GM12878 (cell line): ENCODE data around the gene MUSK. TPM values are rescaled to one million over a fixed set of nuclear protein-coding genes. Genes with fewer than 3 reads are reported as not detected.

Experiments
- ATAC-seq: fragments of 200-7000 bp; cut with Tn5 transposase; 3 replicates; pipeline ENCODE4 v1.9.1; 2020; ENCODE audit warnings: mild to moderate bottlenecking, moderate library complexity
- BruUV-seq: library from RNA; stranded (reverse); fragments of 400-500 nt; replicated peaks from 2 replicates; lab custom pipeline; 2021; lab: Mats Ljungman, UMichigan
- CTCF ChIA-PET: fragments of 300-600 bp; sonication (Branson Sonifier 250); formaldehyde crosslinking; extraction: SDS; loops from one replicate; lab custom pipeline; 2021; ENCODE audit warnings: inconsistent platforms; lab: Yijun Ruan, JAX
- POLR2A ChIA-PET: fragments of 350-600 bp; formaldehyde crosslinking; extraction: SDS; loops from one replicate; lab custom pipeline; 2021; ENCODE audit warnings: inconsistent platforms; lab: Charles Lee
- RAD21 ChIA-PET: fragments of 300-600 bp; sonication (Branson Sonifier 250); formaldehyde crosslinking; loops from one replicate; lab custom pipeline; 2023; ENCODE audit warnings: antibody characterized with exemption; ENCODE audit not compliant: unreplicated experiment; lab: Charles Lee
- SMC1A ChIA-PET: fragments of 300-600 bp; sonication (Branson Sonifier 250); formaldehyde crosslinking; loops from one replicate; lab custom pipeline; 2023; ENCODE audit not compliant: unreplicated experiment, uncharacterized antibody; lab: Charles Lee
- DNase-seq: peaks from one replicate; pipeline ENCODE4 v3.0.0-alpha.2; 2011; ENCODE audit warnings: low read depth, low spot score
- FAIRE-seq: peaks from 3 replicates; lab custom pipeline; 2011; peaks lifted over from hg19 to GRCh38; lab: Jason Lieb, UNC
- H2AFZ ChIP-seq: 2 replicates; pipeline ENCODE4 v1.6.0; 2011; ENCODE audit warnings: low read depth, low read length, control low read depth; ENCODE audit not compliant: control insufficient read depth
- H3K27ac ChIP-seq: 2 replicates; pipeline ENCODE4 v1.5.1; 2011; ENCODE audit warnings: control low read depth; ENCODE audit not compliant: control insufficient read depth, insufficient read depth
- H3K27me3 ChIP-seq, 2 experiments: replicated peaks in 1 of 2; 2 replicates each; pipeline versions ENCODE4 v1.6.0 to v1.6.1; 2011; ENCODE audit warnings: low read length in 1 of 2; ENCODE audit not compliant: control insufficient read depth in 2 of 2, insufficient read depth in 2 of 2
- H3K36me3 ChIP-seq, 2 experiments: 2 replicates each; pipeline ENCODE4 v1.5.1; 2011; ENCODE audit warnings: low read length in 1 of 2; ENCODE audit not compliant: control insufficient read depth in 2 of 2, insufficient read depth in 2 of 2
- H3K4me1 ChIP-seq: 2 replicates; pipeline ENCODE4 v1.6.1; 2011; ENCODE audit warnings: mild to moderate bottlenecking, low read length, moderate library complexity, mixed read lengths; ENCODE audit not compliant: control insufficient read depth, insufficient read depth
- H3K4me2 ChIP-seq: 2 replicates; pipeline ENCODE4 v1.6.0; 2011; ENCODE audit warnings: control low read depth; ENCODE audit not compliant: control insufficient read depth, insufficient read depth
- H3K4me3 ChIP-seq: fragments of 200-600 bp; sonication (generic); 2 replicates; pipeline ENCODE4 v1.5.1; 2016
- H3K79me2 ChIP-seq: 2 replicates; pipeline ENCODE4 v1.6.0; 2011; ENCODE audit warnings: low read length; ENCODE audit not compliant: control insufficient read depth, insufficient read depth
- H3K9ac ChIP-seq: 2 replicates; pipeline ENCODE4 v1.8.0; 2011; ENCODE audit warnings: low read length, control low read depth, mixed read lengths; ENCODE audit not compliant: control insufficient read depth, insufficient read depth
- H3K9me3 ChIP-seq: replicated peaks from 3 replicates; pipeline ENCODE4 v1.5.1; 2011; ENCODE audit warnings: mild to moderate bottlenecking, low read length; ENCODE audit not compliant: control insufficient read depth, insufficient read depth
- H4K20me1 ChIP-seq: 2 replicates; pipeline ENCODE4 v1.6.0; 2011; ENCODE audit not compliant: control insufficient read depth, insufficient read depth
- POU2F2 ChIP-seq: IDR thresholded peaks from 3 replicates; pipeline ENCODE4 v1.6.1; 2011; ENCODE audit warnings: low read depth, mild to moderate bottlenecking, low read length, borderline replicate concordance
- RB1 ChIP-seq: fragments of 450-650 bp; formaldehyde crosslinking; IDR thresholded peaks from 2 replicates; pipeline ENCODE4 v1.6.1; 2017; ENCODE audit warnings: mild to moderate bottlenecking, borderline replicate concordance
- SIX5 ChIP-seq: IDR thresholded peaks from 2 replicates; pipeline ENCODE4 v1.6.1; 2011; ENCODE audit warnings: mild to moderate bottlenecking, low read depth, low read length, moderate library complexity; ENCODE audit not compliant: severe bottlenecking
- WGBS: methylation state at CpG from one replicate; pipeline ENCODE4 v1.1.6; 2016; ENCODE audit warnings: low lambda C conversion rate; ENCODE audit not compliant: insufficient replicate concordance, insufficient coverage; ENCODE audit errors: missing lambda C conversion rate; 5-methylcytosine and 5-hydroxymethylcytosine counted together
- in situ Hi-C: fragments of 300-500 bp; cut with MboI; formaldehyde crosslinking; loops from 9 replicates; pipeline ENCODE4 v1.14.3; 2018; ENCODE audit warnings: mixed read lengths
- intact Hi-C: fragments of 100-400 bp; cut with micrococcal nuclease; formaldehyde crosslinking; loops from one replicate; pipeline ENCODE4 v1.14.2; 2022; ENCODE audit not compliant: unreplicated experiment
- polyA plus RNA-seq, 11 experiments: library from polyadenylated mRNA; depleted of rRNA in 4 of 11; unstranded in 6 of 11; stranded (reverse) in 5 of 11; fragments of >200 nt; fragmentation: Nextera tagmentation in 4 of 11; fragmentation: Illumina TruSeq in 1 of 11; extraction: Ambion mirVana in 4 of 11; extraction: Trizol in 1 of 11; gene quantifications; 1 replicate in 1 of 11; 2 replicates in 10 of 11; pipeline versions ENCODE4 v1.2.1 to v1.2.3, GENCODE V29; 2011 to 2016; ENCODE audit warnings: inconsistent platforms in 2 of 11, missing spikeins in 2 of 11, low read depth in 1 of 11
- total RNA-seq, 4 experiments: library from RNA; depleted of rRNA in 3 of 4; stranded (reverse); fragments of >200 nt in 3 of 4; fragmentation: Illumina TruSeq in 1 of 4; extraction: Trizol in 1 of 4; gene quantifications; 2 replicates each; pipeline versions ENCODE4 v1.2.1 to v1.2.3, GENCODE V29; 2013 to 2021
- TF ChIP-seq, protein P1 (sequence below): fragments of 450-650 bp; IDR thresholded peaks from 2 replicates; pipeline ENCODE4 v1.6.1; 2017; ENCODE audit warnings: mild to moderate bottlenecking, moderate library complexity
- TF ChIP-seq, protein P2 (sequence below): fragments of 150-350 bp; IDR thresholded peaks from 2 replicates; pipeline ENCODE4 v1.6.1; 2014; ENCODE audit warnings: mild to moderate bottlenecking, low read depth, low read length

MUSK gene
- total and polyA plus RNA-seq, 10 of the 15 experiments (the other 5 are each of a cell fraction or from before 2014, with no cell fraction given), result 0.04 to 0.19 (median 0.10) TPM; not detected in 5

DNA sequence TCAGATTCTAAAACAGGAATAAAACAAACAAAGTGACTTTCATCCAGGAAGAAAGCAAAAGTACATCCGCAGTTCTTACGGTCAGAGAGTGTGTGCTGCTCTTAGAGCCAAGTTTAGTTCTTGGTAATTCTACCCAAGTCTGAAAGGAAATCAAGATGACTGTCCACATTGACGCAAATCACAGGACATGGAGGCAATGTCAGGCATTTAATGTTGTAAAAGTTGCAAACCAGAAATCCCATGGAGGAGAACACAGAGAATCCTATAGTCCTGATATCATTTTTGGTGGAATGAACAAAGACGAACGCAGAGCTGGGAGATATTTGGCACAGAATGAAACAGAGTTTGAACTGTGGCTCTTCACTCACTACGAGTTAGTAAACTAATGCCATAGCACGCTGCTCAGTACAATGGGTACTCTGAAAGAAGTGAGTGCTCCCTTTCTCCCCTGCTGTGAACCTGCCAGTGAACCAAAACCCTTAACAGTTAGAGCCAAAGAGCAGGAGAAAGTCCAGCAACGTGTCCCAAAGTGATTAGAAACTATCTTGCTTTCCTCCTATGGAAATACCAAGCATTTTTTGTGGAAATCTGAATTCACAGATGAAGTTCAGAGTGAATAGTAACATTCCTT lies 74.3 kb downstream of the MUSK start (continued):
- TF ChIP-seq POU2F2, result no peak
- TF ChIP-seq, protein P1, sequence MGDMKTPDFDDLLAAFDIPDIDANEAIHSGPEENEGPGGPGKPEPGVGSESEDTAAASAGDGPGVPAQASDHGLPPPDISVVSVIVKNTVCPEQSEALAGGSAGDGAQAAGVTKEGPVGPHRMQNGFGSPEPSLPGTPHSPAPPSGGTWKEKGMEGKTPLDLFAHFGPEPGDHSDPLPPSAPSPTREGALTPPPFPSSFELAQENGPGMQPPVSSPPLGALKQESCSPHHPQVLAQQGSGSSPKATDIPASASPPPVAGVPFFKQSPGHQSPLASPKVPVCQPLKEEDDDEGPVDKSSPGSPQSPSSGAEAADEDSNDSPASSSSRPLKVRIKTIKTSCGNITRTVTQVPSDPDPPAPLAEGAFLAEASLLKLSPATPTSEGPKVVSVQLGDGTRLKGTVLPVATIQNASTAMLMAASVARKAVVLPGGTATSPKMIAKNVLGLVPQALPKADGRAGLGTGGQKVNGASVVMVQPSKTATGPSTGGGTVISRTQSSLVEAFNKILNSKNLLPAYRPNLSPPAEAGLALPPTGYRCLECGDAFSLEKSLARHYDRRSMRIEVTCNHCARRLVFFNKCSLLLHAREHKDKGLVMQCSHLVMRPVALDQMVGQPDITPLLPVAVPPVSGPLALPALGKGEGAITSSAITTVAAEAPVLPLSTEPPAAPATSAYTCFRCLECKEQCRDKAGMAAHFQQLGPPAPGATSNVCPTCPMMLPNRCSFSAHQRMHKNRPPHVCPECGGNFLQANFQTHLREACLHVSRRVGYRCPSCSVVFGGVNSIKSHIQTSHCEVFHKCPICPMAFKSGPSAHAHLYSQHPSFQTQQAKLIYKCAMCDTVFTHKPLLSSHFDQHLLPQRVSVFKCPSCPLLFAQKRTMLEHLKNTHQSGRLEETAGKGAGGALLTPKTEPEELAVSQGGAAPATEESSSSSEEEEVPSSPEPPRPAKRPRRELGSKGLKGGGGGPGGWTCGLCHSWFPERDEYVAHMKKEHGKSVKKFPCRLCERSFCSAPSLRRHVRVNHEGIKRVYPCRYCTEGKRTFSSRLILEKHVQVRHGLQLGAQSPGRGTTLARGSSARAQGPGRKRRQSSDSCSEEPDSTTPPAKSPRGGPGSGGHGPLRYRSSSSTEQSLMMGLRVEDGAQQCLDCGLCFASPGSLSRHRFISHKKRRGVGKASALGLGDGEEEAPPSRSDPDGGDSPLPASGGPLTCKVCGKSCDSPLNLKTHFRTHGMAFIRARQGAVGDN, result no peak
- TF ChIP-seq SIX5, result no peak

DNA sequence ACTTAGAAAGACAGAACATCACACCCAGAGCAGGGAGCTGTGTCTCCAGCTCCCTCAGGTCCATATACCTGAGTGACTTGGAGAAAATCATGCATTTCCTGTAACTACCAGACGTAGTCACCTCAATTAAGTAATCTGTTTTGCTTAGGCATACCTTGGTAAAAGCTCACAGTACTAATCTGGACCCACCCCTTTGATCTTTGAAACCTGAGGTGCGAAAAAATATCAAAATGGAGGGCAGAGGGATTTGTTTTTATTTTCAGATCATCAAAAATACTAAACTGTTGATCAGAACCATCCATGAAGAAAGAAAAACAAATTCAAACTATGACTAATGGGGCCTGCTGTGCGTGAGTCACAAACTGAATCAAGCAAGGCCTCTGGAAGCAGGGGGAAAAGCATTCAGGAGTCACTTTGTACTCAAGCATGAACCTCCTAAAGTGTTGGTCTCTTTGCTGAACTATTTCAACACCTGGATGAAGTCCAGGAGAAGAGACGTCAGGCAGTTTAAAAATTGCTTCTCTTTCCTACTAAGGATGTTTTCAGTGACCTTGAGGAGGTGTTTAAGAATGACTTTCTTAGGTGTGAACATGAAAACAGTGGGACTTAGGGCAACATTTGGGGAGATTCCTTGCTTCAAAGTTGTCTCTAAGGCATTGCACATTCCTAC lies 76.3 kb downstream of the MUSK start:
- no TSS peak for BruUV-seq
- TF ChIP-seq, protein P2, sequence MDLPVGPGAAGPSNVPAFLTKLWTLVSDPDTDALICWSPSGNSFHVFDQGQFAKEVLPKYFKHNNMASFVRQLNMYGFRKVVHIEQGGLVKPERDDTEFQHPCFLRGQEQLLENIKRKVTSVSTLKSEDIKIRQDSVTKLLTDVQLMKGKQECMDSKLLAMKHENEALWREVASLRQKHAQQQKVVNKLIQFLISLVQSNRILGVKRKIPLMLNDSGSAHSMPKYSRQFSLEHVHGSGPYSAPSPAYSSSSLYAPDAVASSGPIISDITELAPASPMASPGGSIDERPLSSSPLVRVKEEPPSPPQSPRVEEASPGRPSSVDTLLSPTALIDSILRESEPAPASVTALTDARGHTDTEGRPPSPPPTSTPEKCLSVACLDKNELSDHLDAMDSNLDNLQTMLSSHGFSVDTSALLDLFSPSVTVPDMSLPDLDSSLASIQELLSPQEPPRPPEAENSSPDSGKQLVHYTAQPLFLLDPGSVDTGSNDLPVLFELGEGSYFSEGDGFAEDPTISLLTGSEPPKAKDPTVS, result no peak
- no peak for TF ChIP-seq RB1
- 24% methylated on average over 4 of the region's 4 CpGs for WGBS
- no peaks in the 10 kb centered on the region for H3K4me1 ChIP-seq
- in situ Hi-C loops, result no loop called here
- no peak overlapping the region for H3K4me3 ChIP-seq
- H3K9ac ChIP-seq, result no peak overlapping the region
- no peaks in the 10 kb centered on the region for H3K79me2 ChIP-seq
- CTCF ChIA-PET, result interaction anchor here (0.7 to 1.7 kb wide), 5 partner anchors 32 to 104 kb away, joined by 3 to 7 read pairs (median 3); no protein-coding TSS in a partner anchor
- ATAC-seq (no peak), FAIRE-seq (no peak), DNase-seq (no peak)
- POLR2A ChIA-PET, result interaction anchor here (0.7 kb wide), 1 partner anchor 9 kb away, joined by 3 read pairs; no protein-coding TSS in a partner anchor
- RAD21 ChIA-PET, result interaction anchor here (1.0 to 1.8 kb wide), 2 partner anchors 72 to 108 kb away, joined by 3 to 5 read pairs; no protein-coding TSS in a partner anchor
- no peaks in the 10 kb centered on the region for H4K20me1 ChIP-seq
- intact Hi-C loops, result no loop called here
- H3K36me3 ChIP-seq, result no peaks in the 10 kb centered on the region
- SMC1A ChIA-PET, result interaction anchor here (0.5 to 1.6 kb wide), 5 partner anchors 10 to 541 kb away, joined by 3 to 4 read pairs (median 3); no protein-coding TSS in a partner anchor
- no peak overlapping the region for H3K27ac ChIP-seq
- no peak overlapping the region for H3K4me2 ChIP-seq
- no peaks in the 10 kb centered on the region for H3K27me3 ChIP-seq
- no peak overlapping the region for H2AFZ ChIP-seq
- no peaks in the 10 kb centered on the region for H3K9me3 ChIP-seq
